Nephron progenitor cell (in vitro differentiated cells): ENCODE data around the gene SIRPG.

Source experiments
- DNase-seq: peaks from one replicate; pipeline ENCODE4 v3.0.0; 2021
- H3K27ac Mint-ChIP-seq: 2 replicates; pipeline ENCODE4 v1.8.0; 2021; ENCODE audit warnings: mild to moderate bottlenecking, moderate library complexity, mixed read lengths
- H3K27me3 Mint-ChIP-seq: 2 replicates; pipeline ENCODE4 v1.8.0; 2021; ENCODE audit warnings: mild to moderate bottlenecking, low read depth, mixed read lengths; ENCODE audit not compliant: poor library complexity
- H3K36me3 Mint-ChIP-seq: 2 replicates; pipeline ENCODE4 v1.8.0; 2021; ENCODE audit warnings: low read depth, mixed read lengths
- H3K4me1 Mint-ChIP-seq: 2 replicates; pipeline ENCODE4 v1.8.0; 2021; ENCODE audit warnings: mixed read lengths
- H3K4me3 Mint-ChIP-seq: 2 replicates; pipeline ENCODE4 v1.8.0; 2021; ENCODE audit warnings: mild to moderate bottlenecking, moderate library complexity, mixed read lengths
- H3K9me3 Mint-ChIP-seq: 2 replicates; pipeline ENCODE4 v1.8.0; 2021; ENCODE audit warnings: mild to moderate bottlenecking, moderate library complexity, mixed read lengths
- CTCF ChIP-seq: fragments of 200-600 bp; sonication (generic); IDR thresholded peaks from 2 replicates; pipeline ENCODE4 v1.5.0; 2021; ENCODE audit warnings: antibody characterized with exemption

Gene SIRPG

DNA sequence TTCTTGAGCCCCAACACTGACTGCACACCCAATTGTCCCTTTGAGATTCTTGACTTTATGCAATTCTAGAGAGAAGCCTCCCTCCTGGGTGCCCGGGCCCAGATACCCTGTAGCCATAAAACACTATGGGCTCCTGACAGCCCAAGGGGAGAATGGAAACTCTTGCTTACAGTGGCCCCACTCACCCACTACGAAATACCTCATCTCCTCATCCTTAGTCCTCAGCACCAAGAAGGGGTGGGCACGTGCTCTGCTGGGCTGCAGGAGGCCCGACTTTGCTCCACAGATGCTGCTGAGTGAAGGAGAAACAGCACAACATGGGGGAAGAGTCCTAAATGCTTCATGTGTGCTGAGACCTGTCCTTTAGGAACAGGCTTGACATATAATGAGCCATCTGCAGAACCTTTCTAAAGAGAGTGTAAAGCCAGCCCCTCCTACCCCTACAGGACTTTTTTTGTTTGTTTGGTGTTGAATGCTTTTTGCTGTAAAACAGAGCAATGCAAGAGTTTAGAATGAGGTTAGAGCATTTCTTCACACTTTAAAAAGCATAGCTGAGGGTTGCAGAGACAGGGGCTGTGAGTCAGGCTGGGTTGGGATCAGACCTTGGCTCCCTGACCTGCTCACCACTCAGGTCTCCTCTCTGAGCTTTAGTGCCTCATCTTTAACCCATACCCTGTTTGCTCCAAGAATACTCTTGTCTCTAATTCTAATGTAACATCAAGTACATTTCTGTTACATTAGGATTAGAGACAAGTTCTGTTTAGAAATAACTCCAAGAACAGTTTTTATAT lies 17.6 kb upstream of the SIRPG start:
- peaks cover 7% of the 10 kb centered on the region for H3K27me3 Mint-ChIP-seq
- TF ChIP-seq CTCF = no peak
- no peak overlapping the region for H3K27ac Mint-ChIP-seq
- H3K4me3 Mint-ChIP-seq = no peak overlapping the region
- DNase-seq = no peak
- H3K4me1 Mint-ChIP-seq = no peaks in the 10 kb centered on the region
- H3K36me3 Mint-ChIP-seq = no peaks in the 10 kb centered on the region
- peaks cover 11% of the 10 kb centered on the region for H3K9me3 Mint-ChIP-seq

- Mint-ChIP-seq H3K4me3 (no peak overlapping the region), H3K9me3 (peaks cover 11% of the 10 kb centered on the region), H3K36me3 (no peaks in the 10 kb centered on the region), H3K4me1 (no peaks in the 10 kb centered on the region), H3K27me3 (peaks cover 6% of the 10 kb centered on the region), H3K27ac (no peak overlapping the region)
- no peak for TF ChIP-seq CTCF
- DNase-seq = no peak
These were observed 16.8 kb upstream of the SIRPG start for GRCh38 chr20:1674361-1674760.

DNA sequence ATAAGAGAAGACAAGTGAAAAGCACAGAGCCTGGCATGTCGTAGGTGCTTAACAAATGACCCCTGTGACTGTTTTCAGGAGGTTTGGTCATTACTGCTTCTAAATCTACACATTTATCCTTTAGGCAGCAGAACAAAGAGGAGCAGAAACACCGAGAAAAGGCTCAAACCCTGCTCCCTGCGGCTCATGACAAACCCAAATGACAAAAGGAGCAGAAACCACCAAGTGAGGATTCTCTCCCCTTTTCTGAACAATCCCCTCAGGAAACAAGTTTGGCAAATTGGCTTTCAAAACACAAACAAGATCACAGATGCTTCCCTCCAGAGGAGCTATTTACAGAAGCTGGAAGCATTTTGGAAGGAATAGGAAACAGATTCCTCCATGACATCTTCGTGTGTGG lies 15.8 kb upstream of the SIRPG start:
- TF ChIP-seq CTCF = no peak

GRCh38 chr20:1672728-1673127 lies 15.1 kb upstream of the SIRPG start:
- H3K4me1 Mint-ChIP-seq = no peaks in the 10 kb centered on the region
- H3K9me3 Mint-ChIP-seq = peaks cover 11% of the 10 kb centered on the region
- no peak for DNase-seq
- H3K27me3 Mint-ChIP-seq = peaks cover 9% of the 10 kb centered on the region
- H3K4me3 Mint-ChIP-seq = no peak overlapping the region
- no peaks in the 10 kb centered on the region for H3K36me3 Mint-ChIP-seq
- no peak overlapping the region for H3K27ac Mint-ChIP-seq
- TF ChIP-seq CTCF = no peak

More for the DNA sequence above, 15.8 kb upstream of the SIRPG start:
- no peaks in the 10 kb centered on the region for H3K4me1 Mint-ChIP-seq
- DNase-seq = no peak
- no peaks in the 10 kb centered on the region for H3K36me3 Mint-ChIP-seq
- H3K27ac Mint-ChIP-seq = no peak overlapping the region
- H3K4me3 Mint-ChIP-seq = no peak overlapping the region
- peaks cover 4% of the 10 kb centered on the region for H3K27me3 Mint-ChIP-seq
- peaks cover 11% of the 10 kb centered on the region for H3K9me3 Mint-ChIP-seq

GRCh38 chr20:1671891-1672669 lies 14.5 kb upstream of the SIRPG start:
- no peak for TF ChIP-seq CTCF
- Mint-ChIP-seq H3K27me3 (peaks cover 9% of the 10 kb centered on the region), H3K9me3 (peaks cover 11% of the 10 kb centered on the region), H3K4me1 (no peaks in the 10 kb centered on the region), H3K27ac (no peak overlapping the region), H3K4me3 (no peak overlapping the region), H3K36me3 (no peaks in the 10 kb centered on the region)
- DNase-seq = no peak
